OCI-LY7 (cell line): ENCODE measurements around the gene KANSL1.

Experiments used
- CTCF ChIP-seq: fragments of 200-600 bp; sonication (generic); conservative IDR thresholded peaks from 2 replicates; pipeline ENCODE4 v1.5.1; 2014; ENCODE audit warnings: mild to moderate bottlenecking, antibody characterized with exemption, low read length, moderate library complexity, mixed read lengths
- EZH2phosphoT487 ChIP-seq: fragments of 200-600 bp; sonication (generic); IDR thresholded peaks from 2 replicates; pipeline ENCODE4 v1.6.1; 2018; ENCODE audit warnings: low read depth, borderline replicate concordance, mild to moderate bottlenecking, mixed run types, antibody characterized with exemption, low read length, moderate library complexity, mixed read lengths

- TF ChIP-seq CTCF, result no peak
- no peak for TF ChIP-seq EZH2phosphoT487
Measured at GRCh38 chr17:46023783-46024388, 169.3 kb downstream of the KANSL1 start.
